GM20431 (cell line): Measurements from ENCODE around the gene NAB1.
"Not testable (repeated sequence)": the region's sequence is repeated elsewhere in the genome, so short reads cannot be mapped to it uniquely, and the experiment has no call there.

Source experiments
- in situ Hi-C: fragments of 300-500 bp; cut with MseI, MboI; formaldehyde crosslinking; loops from one replicate; pipeline ENCODE4 v1.15.0; 2020; ENCODE audit warnings: low sequenced_read_pairs; ENCODE audit not compliant: unreplicated experiment

NAB1 gene, protein sequence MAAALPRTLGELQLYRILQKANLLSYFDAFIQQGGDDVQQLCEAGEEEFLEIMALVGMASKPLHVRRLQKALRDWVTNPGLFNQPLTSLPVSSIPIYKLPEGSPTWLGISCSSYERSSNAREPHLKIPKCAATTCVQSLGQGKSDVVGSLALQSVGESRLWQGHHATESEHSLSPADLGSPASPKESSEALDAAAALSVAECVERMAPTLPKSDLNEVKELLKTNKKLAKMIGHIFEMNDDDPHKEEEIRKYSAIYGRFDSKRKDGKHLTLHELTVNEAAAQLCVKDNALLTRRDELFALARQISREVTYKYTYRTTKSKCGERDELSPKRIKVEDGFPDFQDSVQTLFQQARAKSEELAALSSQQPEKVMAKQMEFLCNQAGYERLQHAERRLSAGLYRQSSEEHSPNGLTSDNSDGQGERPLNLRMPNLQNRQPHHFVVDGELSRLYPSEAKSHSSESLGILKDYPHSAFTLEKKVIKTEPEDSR

DNA sequence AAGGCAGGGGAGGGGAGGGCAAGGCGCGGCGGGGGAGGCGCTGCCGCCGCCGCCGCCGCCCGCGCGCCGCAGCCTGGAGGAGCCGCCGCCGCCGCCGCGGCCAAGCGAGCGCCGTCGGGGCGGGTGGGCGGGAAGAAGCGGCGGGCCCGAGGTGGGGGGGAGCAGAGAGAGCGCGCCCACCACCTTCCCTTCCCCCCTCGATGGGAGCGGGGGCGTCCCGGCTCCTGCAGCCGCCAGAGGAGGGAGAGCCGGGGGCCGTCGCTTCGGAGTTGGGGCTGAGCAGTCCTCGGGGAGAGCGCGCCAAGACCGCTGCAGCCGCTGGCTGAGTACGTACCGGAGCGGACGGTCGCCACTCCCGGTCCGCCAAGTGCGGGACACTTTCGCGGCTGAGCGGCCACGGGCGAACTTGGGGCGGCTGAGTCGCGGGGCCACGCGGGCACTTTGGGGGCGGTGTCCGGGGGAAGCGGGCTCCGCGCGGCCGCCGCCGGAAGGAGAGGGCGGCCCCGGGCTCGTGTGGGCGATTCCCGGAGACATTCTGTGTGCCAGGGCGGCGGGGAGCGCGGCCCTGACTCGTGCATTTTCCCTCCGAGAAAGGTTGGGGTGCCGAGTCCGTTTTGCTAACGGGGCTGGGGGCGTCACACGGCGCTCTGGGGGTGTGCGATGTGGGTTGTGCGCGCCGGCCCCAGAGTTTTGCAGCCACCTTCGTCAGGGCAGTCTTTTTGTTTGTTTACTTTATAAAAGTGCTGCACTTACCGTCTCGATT is at the start of gene NAB1:
Gene NAB1, plus strand, starts transcription at position 49 of the 763 bp plus-strand sequence. CDS start 10,094 bp downstream, outside the sequence.
- in situ Hi-C loops = no loop called here

DNA sequence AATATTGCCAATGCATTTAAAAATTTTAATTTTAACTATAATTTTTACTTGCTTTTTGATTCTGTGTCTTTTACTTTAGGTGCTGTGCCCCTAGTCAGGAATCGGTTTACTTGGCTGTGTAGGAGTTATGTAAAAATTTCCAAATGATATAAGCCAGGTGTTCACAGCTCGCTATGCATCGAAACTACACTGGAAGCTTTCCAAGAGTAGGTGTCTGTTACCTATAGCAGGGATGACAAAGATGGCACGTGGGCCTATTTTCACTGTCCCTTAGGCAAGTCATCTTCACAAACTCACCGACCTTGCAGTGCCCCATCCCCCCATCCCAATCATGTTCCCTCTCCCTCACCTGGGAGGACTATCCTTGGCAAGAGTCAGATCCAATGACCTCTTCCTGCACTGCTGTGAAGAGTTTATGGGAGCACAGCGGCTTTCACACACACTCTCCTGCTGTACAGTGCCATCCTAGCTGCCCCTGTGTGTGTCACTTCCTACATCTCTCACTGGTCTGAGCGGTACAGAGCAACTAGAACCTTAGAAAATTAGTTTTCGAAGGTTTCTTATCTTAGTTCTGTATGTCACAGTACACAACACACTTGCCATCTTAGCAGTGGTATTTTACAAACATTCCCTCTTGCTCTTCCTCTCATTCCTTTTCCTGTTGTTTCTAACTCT is 49.2 kb upstream of the NAB1 start:
- in situ Hi-C loops = no loop called here

DNA sequence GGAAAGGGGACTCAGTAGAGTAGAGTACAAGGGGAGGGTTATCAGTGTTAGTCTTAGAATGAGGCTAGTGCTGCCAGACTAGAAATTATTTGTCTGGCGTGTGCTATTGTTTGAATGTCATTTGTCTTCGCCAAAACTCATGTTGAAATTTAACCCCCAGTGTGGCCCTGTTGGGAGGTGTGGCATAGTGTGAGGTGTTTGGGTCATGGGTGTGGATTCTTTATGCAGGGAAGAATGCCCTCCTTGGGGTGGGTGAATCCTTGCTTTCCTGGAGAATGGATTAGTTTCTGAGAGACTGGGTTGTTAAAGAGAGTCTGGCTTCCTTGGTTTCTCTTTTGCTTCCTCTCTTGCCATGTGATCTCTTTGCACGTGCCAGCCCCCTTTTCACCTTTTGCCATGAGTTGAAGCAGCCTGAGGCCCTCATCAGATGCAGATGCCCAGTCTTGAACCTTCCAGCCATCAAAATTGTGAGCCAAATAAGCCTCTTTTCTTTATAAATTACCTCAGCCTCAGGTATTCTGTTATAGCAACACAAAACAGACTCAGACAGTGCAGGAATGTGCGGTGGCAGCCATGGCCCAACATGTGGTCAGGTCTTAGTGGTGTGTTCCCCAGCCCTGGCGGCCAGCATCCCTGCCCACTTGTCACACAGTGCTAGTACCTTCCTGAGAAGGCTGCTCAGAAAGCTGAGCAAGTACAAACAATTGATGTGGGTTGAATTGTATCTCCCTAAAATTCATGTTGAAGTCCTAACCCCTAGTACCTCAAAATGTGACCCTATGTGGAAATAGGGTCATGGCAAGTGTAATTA is 48.4 kb upstream of the NAB1 start:
- in situ Hi-C loops = no loop called here

DNA sequence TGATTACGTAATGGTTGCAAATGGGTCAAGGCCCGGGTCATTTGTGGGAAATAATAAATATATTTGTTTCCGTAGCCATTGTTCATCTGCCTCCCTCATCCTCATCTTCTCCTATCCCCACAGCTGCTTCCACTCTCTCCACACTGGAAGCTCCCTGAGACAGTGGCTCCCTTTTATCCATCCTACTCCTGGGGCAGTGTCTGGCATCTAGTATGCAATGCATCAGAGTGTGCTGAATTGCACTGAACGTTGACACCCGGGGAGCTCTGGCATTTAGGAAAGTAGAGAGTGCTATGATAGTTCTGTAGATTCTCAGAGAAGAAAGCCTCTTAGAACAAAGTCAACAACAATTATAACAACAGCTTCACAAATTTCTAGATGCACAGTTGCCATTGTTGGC is 45.5 kb upstream of the NAB1 start:
- in situ Hi-C loops = no loop called here

DNA sequence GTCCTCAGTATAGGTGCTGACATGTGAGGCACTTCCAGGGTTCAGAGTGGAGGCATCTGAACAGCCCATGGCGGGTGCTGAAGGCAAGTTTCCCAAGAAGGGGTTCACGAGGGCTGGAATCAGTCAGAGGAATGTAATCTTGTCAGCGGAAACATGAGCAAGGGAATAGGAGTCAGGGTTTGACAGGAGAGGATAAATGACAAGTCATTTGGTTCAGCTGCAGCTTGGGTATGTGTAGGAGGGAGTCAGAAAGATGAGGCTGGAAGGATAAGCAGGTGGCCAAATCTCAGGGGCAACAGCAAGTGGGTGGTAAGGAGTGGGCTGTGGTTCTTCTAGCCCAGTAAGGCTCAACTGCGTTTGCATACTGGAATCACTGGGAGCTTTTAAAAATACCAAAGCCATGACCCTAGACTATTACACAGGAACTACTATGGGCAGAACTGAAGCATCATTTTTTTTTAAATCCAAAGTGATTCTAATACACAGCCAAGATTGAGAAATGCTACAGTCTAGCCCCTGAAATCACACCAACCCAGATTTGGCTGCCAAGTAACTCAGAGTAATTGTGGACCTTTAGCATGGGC is 41.8 kb upstream of the NAB1 start:
- in situ Hi-C loops = no loop called here

DNA sequence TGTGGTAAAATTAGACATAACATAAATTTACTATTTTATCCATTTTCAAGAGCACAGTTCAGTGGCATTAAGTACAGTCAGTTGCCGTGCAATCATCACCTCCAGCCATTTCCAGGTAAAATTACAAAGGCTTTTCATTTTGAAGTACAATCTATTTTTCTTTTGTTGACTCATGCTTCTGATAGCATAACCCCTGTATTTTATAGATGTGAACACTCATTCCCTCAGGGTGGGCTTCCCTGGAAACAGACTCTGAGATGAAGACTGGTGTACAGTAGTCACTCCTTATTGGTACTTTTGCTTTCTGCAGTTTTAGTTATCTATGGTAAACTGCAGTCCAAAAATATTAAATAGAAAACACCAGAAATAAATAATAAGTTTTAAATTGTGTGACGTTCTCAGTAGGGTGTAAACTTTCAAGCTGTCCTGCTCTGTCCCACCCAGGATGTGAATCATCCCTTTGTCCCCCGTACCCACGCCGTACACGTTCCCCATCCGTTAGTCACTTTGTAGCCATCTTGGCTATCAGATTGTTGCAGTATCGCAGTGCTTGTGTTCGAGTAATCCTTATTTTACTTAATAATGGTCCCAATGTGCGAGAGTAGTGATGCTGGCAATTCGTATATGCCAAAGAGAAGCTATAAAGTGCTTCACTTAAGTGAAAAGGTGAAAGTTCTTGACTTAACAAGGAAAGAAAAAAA is 41.1 kb upstream of the NAB1 start:
- in situ Hi-C loops = no loop called here

DNA sequence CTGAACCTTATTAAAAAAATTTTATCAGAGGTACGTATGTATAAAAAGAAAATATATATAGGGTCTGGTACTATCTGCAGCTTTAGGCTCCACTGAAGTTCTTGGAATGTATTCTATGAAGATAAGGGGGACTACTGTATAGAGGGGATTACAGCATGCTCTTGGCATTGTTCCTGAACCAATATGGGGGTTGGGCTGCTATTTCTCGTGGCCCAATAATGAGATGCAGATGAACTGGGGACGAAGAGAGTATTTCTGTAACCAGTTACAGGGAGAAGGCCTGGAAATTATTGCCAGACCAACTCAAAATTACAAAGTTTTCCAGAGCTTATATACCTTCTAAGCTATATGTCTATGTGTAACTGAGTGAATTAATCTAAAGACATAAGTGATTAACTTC is 40.0 kb upstream of the NAB1 start:
- in situ Hi-C loops = not testable (repeated sequence)

DNA sequence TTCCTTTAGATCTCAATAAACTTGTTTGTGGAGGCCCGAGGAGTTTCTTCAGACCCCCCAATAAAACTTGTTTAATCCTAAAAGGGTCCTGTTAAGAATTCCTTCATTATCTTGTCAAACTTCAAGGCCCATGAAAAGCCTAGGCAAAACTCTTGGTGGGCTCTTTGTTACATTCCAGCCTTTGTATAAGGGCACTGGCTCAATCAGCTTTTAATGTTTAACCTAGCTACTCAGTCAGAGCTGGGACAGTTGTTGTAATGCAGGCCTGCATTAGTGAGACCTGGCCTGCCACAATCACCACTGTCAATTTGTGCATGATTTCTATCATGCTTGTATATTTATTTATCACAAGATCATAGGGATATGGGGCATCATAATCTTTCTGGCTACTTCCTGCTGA is 39.5 kb upstream of the NAB1 start:
- in situ Hi-C loops = not testable (repeated sequence)

DNA sequence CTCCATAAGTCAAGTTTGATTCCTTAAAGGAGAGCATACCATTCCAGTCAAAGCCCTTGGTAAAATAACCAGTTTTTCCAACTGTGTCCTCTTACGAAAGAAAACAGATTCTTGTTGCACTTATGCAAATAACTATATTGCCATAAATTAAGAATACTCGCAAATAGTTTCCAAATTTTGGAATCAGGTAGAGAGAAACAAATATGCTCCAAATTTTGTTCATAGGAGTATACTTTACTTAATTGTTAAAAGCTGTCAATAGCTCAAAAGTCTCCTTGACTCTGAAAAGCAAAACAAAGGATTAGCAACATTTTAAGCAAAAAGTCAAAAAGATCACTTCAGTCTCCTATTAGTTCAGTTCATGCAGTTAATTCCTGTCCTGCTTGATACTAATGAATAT is 38.4 kb upstream of the NAB1 start:
- in situ Hi-C loops = not testable (repeated sequence)

DNA sequence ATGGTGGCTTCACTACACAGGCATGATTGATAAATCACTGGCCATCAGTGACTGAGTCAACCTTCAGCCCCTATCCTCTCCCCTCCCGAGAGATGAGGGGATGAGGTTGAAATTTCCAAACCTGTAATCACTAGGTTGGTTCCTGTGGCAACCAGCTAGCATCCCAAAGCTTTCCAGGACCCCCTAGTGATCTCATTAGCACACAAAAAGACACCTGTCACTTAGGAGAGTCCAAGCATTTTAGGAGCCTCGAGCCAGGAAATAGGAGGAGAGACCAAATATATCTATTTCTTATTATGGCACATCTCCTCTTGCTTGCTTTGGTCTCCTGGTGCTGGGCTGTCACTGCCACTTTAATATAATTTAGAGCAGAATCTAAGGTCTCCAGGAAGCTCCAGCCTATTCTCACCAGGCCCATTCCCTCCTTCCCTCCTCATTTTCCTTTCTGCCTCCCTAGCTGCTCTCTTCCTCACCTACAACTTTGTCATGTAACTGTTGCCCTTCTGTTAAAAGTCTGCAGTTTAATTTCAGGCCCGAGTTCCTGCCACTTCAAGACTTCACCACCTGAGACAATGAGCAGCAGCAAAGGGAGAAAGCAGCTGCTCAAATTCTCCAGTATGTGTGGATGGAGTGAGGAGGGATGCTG is 33.2 kb upstream of the NAB1 start:
- in situ Hi-C loops = no loop called here

DNA sequence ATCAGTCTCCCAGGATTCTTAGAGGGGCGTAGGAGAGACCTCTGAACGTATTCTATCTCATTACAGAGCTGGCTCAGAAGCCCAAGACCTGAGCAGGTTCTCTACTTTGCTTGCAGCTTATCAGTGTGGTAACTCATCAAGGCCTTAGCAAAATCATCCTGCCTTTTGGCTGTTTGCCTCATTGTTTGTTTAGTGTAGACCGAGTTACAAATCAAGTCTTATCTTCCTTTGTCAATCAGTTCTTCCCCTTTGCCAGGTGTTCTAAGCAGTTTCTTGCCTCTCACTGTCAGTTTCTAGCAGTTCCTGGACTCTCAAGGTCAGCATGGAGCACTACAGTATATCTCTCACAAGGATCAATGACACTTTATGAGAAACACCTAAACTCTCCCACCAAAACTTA is 30.9 kb upstream of the NAB1 start:
- in situ Hi-C loops = no loop called here

DNA sequence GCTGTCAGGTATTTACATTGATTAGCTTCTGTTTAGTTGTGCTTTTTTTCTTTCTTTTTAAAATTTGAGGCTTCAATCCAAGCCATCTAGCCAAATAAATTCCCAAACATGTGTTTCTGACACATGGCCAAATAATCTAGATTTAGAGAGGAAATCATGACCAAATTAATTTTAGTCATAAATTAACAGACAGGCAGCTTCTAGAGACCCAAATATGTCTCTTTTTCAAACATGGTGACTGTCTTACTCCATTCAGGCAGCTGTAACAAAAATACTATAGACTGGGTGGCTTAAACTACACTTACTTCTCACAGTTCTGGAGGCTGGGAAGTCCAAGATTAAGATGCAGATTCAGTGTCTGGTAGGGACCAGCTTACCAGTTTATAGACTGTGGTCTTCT is 23.2 kb upstream of the NAB1 start:
- in situ Hi-C loops = no loop called here

DNA sequence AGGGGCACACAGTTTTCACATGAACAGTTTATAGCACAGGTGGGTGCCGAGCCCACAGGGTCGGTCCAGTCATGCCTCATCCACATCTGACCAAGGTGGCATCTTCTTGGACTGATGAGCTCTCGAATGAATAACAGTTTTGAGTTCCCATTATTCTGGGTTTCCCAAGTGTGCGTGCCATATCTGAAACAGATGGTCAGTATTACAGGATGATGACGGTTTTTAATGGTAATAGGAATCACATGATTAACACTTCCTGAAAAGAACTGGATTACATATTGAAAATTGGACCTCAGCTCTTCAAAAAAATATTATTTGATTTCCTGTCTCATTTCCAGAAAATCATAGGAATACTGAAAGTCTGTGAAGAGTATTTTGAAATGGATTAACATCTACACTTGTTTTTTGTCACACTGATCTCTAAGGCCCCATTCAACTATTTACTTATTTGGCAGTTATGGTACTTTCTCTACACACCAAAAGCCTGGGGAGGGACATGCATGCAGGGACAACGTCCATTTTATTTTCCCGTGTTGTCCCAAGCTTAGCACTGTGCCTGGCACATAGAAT is 22.2 kb upstream of the NAB1 start:
- in situ Hi-C loops = no loop called here

DNA sequence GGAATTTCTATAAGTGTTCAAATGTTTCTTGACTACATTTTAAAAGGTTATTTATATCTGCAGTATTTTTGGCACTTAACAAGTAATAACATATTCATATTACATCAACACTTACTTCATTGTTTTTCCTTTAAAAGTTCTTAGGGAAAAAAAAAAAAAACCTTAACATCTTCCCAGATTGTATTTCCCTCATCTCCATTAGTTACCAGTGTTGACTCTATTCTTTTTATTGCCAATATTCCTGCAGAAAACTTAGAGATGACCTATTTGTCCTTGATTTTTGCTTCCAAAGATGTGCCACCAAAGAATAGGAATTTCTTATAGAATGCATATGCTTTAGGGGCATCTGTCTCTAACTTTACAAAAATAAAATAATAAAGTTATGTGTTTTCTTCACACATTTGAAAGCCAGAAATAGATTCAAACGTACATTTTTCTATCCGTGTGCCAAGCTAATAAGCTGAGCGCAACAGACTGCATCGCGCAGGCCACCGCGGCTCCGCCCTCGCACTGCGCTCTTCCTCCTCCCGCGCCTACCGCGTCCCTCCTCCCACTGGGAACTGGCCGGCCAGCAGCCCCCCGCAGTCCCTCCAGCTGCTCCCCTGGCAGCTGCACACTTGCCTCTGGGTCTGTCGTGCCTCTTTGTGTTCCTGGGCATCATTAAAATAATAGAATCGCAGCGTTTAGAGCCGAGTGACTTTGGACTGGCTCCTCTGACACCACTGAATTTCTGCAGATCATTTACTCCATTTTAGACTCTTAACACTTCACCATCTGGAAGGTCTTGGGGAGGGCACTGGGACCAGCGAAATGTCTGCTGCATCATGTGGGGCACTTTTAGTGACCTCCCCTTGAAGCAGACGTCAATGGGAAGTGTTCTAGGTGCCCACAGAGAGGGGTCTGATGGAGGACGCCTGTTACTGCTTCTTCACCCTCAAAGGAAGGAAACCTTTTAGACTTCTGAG is 21.2 kb upstream of the NAB1 start:
- in situ Hi-C loops = no loop called here

DNA sequence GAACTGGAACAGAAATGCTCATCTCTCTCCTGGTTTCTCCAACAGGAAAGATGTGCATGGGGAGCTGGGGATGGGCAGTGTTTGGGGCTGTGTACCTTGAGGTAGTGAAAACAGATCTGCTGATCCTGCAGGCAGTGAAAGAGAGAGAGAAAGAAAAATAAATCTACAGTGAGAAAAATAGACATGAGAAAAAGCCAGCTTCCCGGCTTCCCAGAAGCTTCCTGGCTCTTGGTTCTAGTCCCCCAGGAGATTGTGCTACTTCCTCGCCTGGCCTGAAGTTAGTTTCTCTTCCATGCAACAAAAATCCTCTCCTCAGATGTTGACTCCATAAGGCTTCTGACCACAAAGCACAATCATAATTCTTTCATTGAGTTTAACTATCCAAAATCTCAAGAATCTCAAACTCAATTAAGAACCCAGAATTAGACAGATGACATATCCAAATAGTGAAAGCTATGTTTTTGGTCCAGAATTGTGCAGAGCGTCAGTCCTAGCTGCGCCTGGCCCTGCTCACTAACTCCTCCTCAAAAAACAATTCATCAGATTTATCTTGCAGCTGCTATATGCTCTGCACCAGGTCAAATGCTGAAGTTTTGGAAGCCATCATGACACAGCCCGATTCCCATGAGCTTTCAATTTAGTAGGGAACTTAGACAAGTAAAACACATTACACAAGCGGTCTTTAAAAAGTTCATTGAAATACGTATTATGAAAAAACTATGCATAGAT is 20.1 kb upstream of the NAB1 start:
- in situ Hi-C loops = no loop called here

DNA sequence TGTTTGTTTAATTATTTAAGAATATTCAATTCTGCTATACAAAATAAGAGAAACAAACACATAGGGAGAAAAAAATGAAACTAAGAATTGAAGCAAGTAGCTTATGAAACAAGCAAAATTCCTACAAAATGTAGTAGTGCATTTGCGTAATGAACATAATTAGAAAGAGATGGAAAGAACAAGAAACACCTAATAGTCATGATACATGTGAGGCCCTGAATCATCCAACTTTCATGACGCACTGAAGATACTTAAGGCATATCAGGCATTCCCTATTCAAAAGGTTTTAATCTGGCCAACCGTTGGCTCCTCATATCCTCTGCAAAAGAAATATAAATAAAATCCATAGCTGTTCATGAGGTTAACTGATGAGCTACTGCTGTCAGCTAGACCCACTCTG is 14.5 kb upstream of the NAB1 start:
- in situ Hi-C loops = no loop called here

DNA sequence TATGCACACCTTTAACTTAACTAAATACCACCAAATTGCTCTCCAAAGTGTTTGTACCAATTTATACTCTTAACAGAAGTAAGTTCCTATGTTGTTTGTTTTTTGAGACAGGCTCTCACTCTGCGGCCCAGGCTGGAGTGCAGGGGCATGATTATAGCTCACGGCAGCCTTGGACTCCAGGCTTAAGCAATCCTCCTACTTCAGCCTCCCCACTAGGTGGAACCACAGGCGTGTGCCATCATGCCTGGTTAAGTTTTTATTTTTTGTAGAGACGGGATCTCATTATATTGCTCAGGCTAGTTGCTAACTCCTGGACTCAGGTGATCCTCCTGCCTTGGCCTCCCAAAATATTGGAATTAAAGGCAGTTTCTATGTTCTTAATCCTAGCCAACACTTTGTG is 13.1 kb upstream of the NAB1 start:
- in situ Hi-C loops = no loop called here
